ENCODE results near the gene BRCA1.
"Not testable (repeated sequence)": the region's sequence is repeated elsewhere in the genome, so short reads cannot be mapped to it uniquely, and the experiment has no call there.

Gene BRCA1

GRCh38 chr17:43125133-43125966, at the start of gene BRCA1:
TSS of gene BRCA1 (minus strand) at chr17:43125364. CDS start at chr17:43124096, 1,268 bp downstream.
- peak; percentile 93 for DNase-seq

DNA sequence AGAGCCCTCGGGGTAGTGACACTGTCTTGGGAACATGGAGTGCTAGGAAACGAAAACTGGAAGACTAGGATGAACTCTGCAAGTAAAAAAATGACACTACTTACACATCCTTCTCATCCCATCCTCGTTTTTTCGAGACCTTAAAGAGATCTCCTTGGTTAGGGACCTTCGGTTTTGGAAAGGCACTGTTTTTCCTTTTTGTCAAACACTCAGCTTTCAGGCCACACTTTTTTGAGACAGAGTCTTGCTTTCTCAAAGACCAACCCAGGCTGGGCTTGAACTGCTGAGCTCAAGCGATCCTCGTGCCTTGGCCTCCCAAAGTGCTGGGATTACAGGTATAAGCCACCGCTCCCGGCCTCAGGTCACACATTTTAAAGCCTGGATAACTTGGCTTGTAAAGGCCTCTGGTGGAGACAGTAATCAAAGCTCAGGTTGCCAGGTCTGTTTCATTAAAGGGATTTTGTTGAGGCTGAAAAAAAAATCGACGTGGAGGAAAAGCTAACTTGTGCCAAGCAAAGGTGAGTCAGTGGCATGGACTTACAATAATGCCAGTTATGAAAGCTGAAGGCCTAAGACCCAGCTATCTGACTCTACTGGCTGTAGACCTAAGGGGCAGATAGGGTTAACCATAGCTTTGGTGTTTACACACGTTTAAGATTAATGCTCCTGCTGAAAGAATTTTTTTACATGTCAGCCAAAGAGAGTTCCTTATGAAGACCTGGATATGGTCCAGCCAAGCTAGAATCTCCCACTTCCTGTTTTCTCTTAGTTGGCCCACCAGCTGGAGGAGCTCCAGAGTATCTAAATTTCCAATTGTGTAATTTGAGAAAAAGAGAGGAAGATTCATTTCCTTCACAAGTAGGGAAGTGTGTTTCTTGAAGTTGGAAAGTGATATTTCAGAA, 46.7 kb upstream of the BRCA1 start:
- DNase-seq, result peak; percentile 4

DNA sequence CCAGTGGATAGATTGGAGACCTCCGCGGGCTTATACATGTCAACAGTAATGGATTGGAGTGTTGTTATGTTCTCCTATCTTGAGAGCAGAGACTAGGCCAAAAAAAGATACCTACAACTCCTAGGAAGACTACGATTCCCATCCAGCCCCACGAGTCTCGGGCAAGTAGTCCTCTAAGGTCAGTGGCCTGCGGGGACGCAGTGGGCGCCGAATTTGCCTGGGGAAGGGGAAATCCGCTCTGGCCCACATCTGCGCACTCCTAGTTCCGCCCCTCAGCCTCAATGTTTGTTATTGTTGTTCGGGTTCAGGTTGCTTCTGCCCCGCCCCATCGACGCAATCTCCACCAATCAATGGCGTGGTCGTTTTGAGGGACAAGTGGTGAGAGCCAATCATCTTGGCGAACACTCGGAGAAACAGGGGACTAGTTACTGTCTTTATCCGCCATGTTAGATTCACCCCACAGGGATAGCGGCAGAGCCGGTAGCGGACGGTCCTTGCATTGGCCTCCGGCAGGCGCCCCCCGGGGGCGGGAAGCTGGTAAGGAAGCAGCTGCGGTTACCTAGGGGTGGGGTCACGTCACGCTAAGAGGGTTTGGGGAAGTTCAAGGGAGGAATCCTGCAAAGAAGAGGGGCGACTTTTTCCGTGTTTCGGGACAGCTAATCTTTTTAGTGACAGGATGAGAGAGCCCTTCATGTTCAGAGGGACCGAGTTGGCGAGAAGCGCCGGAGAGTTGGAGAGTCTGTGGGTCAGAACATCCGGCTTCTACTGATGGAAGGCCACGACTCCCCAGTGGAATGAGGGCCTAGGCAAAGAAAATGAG, 45.8 kb upstream of the BRCA1 start, which contains the start of gene NBR1:
TSS of gene NBR1 (plus strand) at position 449 of the 820 bp plus-strand sequence. CDS start 4,586 bp downstream, outside the sequence.
- DNase-seq, result peak; percentile 96

GRCh38 chr17:43170140-43170765, 45.1 kb upstream of the BRCA1 start:
- peak; percentile 89 for DNase-seq

- DNase-seq, result no peak
Measured at GRCh38 chr17:43169561-43170139, 44.5 kb upstream of the BRCA1 start.

DNA sequence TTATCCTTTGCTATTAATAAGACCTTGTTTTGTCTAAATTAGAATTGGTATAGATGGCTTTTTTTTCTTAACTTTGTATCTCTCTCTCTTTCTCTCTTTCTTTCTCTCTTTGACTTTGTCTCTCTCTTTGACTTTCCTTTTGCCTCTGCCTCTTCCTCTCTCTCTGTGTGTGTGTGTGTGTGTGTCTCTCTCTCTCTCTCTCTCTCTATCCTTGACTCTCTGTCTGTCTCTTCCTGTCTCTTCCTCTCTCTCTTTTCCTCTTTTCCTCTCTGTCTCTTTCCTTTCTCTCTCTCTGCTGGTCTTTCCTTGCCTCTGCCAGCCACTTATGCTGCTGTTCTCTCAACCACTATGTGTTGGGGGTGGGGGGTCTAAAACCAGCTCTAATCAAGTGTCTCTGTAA, 40.8 kb upstream of the BRCA1 start:
- not testable (repeated sequence) for DNase-seq

DNA sequence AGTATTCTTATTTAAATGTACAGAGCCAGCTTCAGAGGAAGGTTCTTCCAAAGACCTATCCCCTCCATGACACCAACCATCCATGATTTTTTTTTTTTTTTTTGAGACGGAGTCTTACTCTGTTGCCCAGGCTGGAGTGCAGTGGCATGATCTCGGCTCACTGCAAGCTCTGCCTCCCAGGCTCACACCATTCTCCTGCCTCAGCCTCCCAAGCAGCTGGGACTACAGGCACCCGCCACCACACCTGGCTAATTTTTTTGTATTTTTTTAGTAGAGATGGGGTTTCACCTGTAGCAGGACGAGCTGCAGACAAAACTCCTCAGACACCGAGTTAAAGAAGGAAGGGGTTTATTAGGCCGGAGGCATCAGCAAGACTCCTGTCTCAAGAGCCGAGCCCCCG, 34.8 kb upstream of the BRCA1 start:
- not testable (repeated sequence) for DNase-seq

DNA sequence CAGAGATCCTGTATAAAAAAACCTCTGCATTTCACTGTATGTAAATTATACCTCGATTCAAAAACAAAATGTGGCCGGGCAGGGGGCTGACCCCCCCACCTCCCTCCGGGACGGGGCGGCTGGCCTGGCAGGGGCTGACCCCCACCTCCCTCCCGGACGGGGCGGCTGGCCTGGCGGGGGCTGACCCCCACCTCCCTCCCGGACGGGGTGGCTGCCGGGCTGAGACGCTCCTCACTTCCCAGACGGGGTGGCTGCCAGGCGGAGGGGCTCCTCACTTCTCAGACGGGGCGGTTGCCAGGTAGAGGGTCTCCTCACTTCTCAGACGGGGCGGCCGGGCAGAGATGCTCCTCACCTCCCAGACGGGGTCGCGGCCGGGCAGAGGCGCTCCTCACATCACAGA, 34.1 kb upstream of the BRCA1 start:
- DNase-seq, result not testable (repeated sequence)

DNA sequence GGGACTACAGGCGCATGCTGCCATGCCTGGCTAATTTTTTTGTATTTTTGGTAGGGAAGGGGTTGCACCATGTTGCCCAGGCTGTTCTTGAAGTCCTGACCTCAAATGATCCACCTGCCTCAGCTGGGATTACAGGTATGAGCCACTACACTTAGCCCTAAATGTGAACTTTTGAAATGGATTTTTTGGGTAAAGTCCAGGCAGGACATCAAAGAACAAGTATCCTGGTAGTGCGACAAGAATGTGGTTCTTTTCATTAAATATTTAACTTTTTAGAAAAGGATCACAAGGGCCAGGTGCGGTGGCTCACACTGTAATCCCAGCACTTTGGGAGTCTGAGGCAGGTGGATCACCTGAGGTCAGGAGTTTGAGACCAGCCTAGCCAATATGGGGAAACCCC, 30.5 kb upstream of the BRCA1 start:
- DNase-seq, result no peak

- DNase-seq, result not testable (repeated sequence)
Measured at GRCh38 chr17:43153197-43153835, 28.2 kb upstream of the BRCA1 start.

- no peak for DNase-seq
Measured at GRCh38 chr17:43151880-43152456, 26.8 kb upstream of the BRCA1 start.

- no peak for DNase-seq
Measured at GRCh38 chr17:43146649-43147048, 21.5 kb upstream of the BRCA1 start.

DNA sequence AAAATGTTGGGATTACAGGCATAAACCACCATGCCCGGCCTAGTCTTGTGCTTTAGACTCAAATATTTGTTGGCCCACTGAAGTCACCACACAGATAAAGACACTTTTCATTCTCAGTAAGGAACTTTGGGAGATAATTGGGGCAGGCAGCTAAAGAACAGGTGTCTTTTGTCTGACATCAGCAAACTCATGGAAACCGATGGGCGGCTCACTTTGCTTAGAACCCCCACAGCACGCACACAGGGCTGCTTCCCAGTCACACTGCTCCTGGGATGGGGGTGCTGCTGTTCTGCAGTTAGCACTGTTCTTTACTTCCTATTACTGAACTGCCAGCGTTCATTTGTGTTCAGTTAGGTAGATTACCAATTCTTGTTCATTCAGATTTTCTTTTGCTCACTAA, 18.0 kb upstream of the BRCA1 start:
- no peak for DNase-seq

- DNase-seq, result no peak
Measured at GRCh38 chr17:43142153-43142552, 17.0 kb upstream of the BRCA1 start.

GRCh38 chr17:43140396-43141332, 15.5 kb upstream of the BRCA1 start:
- no peak for DNase-seq

DNA sequence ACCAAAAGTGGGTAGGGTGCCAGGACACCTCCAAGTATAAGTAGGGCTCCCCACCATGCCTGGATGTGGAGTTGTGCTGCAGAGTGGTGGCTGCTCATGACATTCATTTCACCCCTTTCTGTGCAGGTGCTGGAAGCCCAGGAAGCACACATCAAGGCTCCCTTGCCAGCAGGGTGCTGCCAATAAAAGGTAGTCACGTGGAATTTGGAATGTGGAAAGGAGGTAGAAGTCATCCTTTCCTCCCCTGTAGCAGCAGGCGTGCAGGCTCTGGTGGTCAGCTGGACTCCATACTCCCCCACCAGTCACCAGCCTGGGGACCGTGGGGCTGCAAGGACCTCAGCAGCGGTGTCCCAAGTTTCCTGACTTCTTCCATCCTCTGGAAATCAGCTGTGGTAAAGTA, 13.4 kb upstream of the BRCA1 start:
- DNase-seq, result not testable (repeated sequence)

- not testable (repeated sequence) for DNase-seq
Measured at GRCh38 chr17:43136574-43136973, 11.4 kb upstream of the BRCA1 start.

DNA sequence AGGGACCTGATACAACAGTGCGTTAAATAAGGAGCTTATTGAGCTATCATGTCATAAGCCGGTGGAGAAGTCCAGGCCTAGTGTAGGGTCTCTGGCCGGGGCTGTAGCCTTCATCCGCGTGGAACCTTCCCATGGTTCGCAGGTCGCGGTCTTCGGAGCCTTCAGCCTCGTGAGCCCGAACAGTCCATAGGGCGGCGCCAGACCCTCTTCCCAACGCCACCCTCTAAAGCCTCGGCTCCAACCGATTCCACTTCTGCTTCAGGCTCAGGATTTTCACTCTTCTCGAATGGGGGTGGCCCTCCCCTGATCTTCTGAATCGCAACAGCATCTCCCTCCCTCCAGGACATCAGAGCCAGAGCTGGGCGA, 10.3 kb upstream of the BRCA1 start:
- no peak for DNase-seq

GRCh38 chr17:43134774-43135453, 9.8 kb upstream of the BRCA1 start:
- no peak for DNase-seq
